Testis (tissue), 3 donors: ENCODE data around the gene ALKBH5. TPM values are rescaled to one million over a fixed set of nuclear protein-coding genes. Genes with fewer than 3 reads are reported as not detected.

Experiments
- DNase-seq: peaks from one replicate; pipeline ENCODE4 v3.0.0-alpha.2; 2019
- H3K27ac ChIP-seq, 2 donors: fragments of 200-600 bp; sonication (generic); one replicate each; pipeline ENCODE4 v1.5.1; 2019
- H3K27me3 ChIP-seq: fragments of 200-600 bp; sonication (generic); one replicate; pipeline ENCODE4 v1.5.1; 2019
- H3K36me3 ChIP-seq: fragments of 200-600 bp; sonication (generic); one replicate; pipeline ENCODE4 v1.5.1; 2017; ENCODE audit warnings: low read depth; ENCODE audit errors: missing control alignments
- H3K4me1 ChIP-seq: fragments of 200-600 bp; sonication (generic); one replicate; pipeline ENCODE4 v1.5.1; 2019
- H3K4me3 ChIP-seq, 2 donors: fragments of 200-600 bp; sonication (generic); one replicate each; pipeline ENCODE4 v1.5.1; 2017 to 2019
- H3K9me3 ChIP-seq: fragments of 200-600 bp; sonication (generic); one replicate; pipeline ENCODE4 v1.5.1; 2017
- POLR2A ChIP-seq: fragments of 450-650 bp; IDR thresholded peaks from one replicate; pipeline ENCODE4 v1.6.1; 2017; ENCODE audit warnings: antibody characterized with exemption, mild to moderate bottlenecking, moderate library complexity
- WGBS, 2 donors: methylation state at CpG; one replicate each; pipeline ENCODE4 v1.1.5; 2018; 5-methylcytosine and 5-hydroxymethylcytosine counted together
- intact Hi-C: fragments of 100-400 bp; cut with DNase I; formaldehyde crosslinking; loops from one replicate; pipeline ENCODE4 v1.15.1; 2023; ENCODE audit warnings: low total_unique reads
- polyA plus RNA-seq: library from polyadenylated mRNA; stranded (reverse); fragments of 350-450 nt; fragmentation: Illumina TruSeq; extraction: RNeasy Lipid Tissue Mini Kit (QIAGEN cat#74804); gene quantifications from one replicate; pipeline ENCODE4 v1.2.3, GENCODE V29; 2014; ENCODE audit warnings: low read depth, low replicate concordance; ENCODE audit not compliant: insufficient read depth
- total RNA-seq, 2 donors: library from RNA; depleted of rRNA; stranded (reverse); fragments of >200 nt; gene quantifications; one replicate each; pipeline ENCODE4 v1.2.3, GENCODE V29; 2016
- TF ChIP-seq, protein P1 (sequence below), 3 experiments: fragments of 450-650 bp in 2 of 3; fragments of 200-600 bp in 1 of 3; sonication (generic) in 1 of 3; IDR thresholded peaks; one replicate each; pipeline ENCODE4 v1.5.1; 2016 to 2019; ENCODE audit warnings: antibody characterized with exemption in 3 of 3, mild to moderate bottlenecking in 2 of 3, moderate library complexity in 1 of 3

ALKBH5 gene
- total and polyA plus RNA-seq, 3 donors from 2014 or later, result 172 to 253 (median 213) TPM

- peak; percentile 90 for DNase-seq
- intact Hi-C loops, result no loop called here
- no peaks in the 10 kb centered on the region for H3K9me3 ChIP-seq
- TF ChIP-seq, protein P1, sequence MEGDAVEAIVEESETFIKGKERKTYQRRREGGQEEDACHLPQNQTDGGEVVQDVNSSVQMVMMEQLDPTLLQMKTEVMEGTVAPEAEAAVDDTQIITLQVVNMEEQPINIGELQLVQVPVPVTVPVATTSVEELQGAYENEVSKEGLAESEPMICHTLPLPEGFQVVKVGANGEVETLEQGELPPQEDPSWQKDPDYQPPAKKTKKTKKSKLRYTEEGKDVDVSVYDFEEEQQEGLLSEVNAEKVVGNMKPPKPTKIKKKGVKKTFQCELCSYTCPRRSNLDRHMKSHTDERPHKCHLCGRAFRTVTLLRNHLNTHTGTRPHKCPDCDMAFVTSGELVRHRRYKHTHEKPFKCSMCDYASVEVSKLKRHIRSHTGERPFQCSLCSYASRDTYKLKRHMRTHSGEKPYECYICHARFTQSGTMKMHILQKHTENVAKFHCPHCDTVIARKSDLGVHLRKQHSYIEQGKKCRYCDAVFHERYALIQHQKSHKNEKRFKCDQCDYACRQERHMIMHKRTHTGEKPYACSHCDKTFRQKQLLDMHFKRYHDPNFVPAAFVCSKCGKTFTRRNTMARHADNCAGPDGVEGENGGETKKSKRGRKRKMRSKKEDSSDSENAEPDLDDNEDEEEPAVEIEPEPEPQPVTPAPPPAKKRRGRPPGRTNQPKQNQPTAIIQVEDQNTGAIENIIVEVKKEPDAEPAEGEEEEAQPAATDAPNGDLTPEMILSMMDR (IDR thresholded peaks at IDR 0.05), result peak; percentile 72 to 92 (median 88)
- TF ChIP-seq POLR2A, result no peak
- H3K4me3 ChIP-seq, result no peak overlapping the region
- H3K27me3 ChIP-seq, result no peaks in the 10 kb centered on the region
- 34 to 36% methylated on average over 5 to 6 of the region's 6 CpGs for WGBS, 2 donors
- H3K4me1 ChIP-seq, result peaks cover 8% of the 10 kb centered on the region
- H3K36me3 ChIP-seq, result no peaks in the 10 kb centered on the region
- no peak overlapping the region for H3K27ac ChIP-seq
Measured at GRCh38 chr17:18217412-18218015, 33.9 kb downstream of the ALKBH5 start.

GRCh38 chr17:18218756-18219415 lies 35.3 kb downstream of the ALKBH5 start:
- Histone ChIP-seq H3K27me3 (no peaks in the 10 kb centered on the region), H3K27ac (no peak overlapping the region), H3K9me3 (no peaks in the 10 kb centered on the region), H3K4me1 (peaks cover 10% of the 10 kb centered on the region), H3K36me3 (no peaks in the 10 kb centered on the region), H3K4me3 (no peak overlapping the region)
- WGBS, 2 donors, result 22 to 24% methylated on average over 4 of the region's 4 CpGs
- TF ChIP-seq, protein P1 (IDR thresholded peaks at IDR 0.05), result no peak
- TF ChIP-seq POLR2A, result no peak
- intact Hi-C loops, result no loop called here
- DNase-seq, result peak; percentile 64

GRCh38 chr17:18224053-18224386 lies 40.4 kb downstream of the ALKBH5 start:
- DNase-seq, result no peak
- H3K27me3 ChIP-seq, result no peaks in the 10 kb centered on the region
- no peaks in the 10 kb centered on the region for H3K36me3 ChIP-seq
- H3K4me1 ChIP-seq, result peaks cover 24% of the 10 kb centered on the region
- H3K27ac ChIP-seq, result peak overlapping the region; percentile 64 to 84
- no peaks in the 10 kb centered on the region for H3K9me3 ChIP-seq
- H3K4me3 ChIP-seq, result peak overlapping the region in 1 of 2 donors; percentile 46
- 76 to 85% methylated on average over 4 of the region's 4 CpGs for WGBS, 2 donors
- TF ChIP-seq, protein P1 (IDR thresholded peaks at IDR 0.05), result no peak
- TF ChIP-seq POLR2A, result no peak
- intact Hi-C loops, result no loop called here

- intact Hi-C loops, result no loop called here
- Histone ChIP-seq H3K9me3 (no peaks in the 10 kb centered on the region), H3K36me3 (no peaks in the 10 kb centered on the region), H3K27me3 (no peaks in the 10 kb centered on the region), H3K4me1 (peaks cover 22% of the 10 kb centered on the region), H3K27ac (peak overlapping the region; percentile 64 to 84), H3K4me3 (peak overlapping the region; percentile 15 to 46)
- DNase-seq, result peak; percentile 52
- TF ChIP-seq POLR2A, result no peak
- TF ChIP-seq, protein P1 (IDR thresholded peaks at IDR 0.05), result no peak
- WGBS, 2 donors, result 16 to 22% methylated on average over 17 to 23 of the region's 23 CpGs
Measured at GRCh38 chr17:18224387-18225120, 40.9 kb downstream of the ALKBH5 start.
